HG03097 (cell line): ENCODE data around the gene SIX3.

Experiments used
- ATAC-seq: cut with Tn5 transposase; IDR thresholded peaks from one replicate; pipeline ENCODE4 v1.9.1; 2021; ENCODE audit not compliant: unreplicated experiment, low FRiP score

Gene SIX3

GRCh38 chr2:44930274-44931197 is 11.0 kb upstream of the SIX3 start:
- no peak for ATAC-seq

- ATAC-seq, result no peak
Measured at GRCh38 chr2:44931198-44931780, 10.2 kb upstream of the SIX3 start.

GRCh38 chr2:44932079-44932478 is 9.4 kb upstream of the SIX3 start:
- ATAC-seq, result no peak

DNA sequence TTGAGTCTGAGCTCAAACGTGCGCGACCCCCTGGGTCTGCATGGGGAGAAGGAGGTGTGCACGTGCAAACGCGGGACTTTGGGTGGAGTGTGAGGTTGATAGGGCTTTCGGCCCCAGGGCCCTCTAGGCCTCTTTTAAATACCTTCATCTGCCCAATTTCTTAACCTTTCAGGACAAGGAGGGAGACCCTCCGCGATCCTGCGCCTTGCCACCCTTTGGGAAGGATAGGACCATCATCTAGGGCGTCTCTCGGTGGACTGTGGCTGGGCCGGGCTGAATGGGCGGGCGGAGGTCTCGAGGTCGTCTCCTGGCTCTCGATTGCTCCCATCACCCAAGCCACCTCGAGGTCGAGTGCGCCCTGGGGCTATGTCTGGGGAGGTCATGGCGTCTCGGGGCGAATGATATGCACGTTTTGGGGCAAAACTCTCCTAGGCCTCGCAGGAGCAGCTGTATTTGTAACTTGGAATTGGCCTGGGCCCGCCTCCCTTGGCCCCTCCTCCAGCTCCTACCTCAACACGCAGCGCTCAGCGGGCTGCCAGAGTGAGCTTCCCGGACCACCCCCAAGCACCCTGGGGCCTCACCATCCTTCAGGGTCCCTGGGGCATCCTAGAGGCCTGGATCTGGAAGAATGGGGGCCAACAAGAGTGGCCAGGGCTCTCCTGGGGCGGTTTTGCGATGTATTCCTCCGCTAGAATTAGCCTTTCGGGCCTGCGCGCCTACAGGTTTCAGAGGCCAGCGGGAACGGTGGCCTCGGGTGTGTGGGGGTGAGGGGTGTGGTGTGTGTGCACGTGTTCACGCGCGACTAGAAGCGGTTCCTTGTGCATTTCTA is 8.7 kb upstream of the SIX3 start:
- ATAC-seq, result no peak

DNA sequence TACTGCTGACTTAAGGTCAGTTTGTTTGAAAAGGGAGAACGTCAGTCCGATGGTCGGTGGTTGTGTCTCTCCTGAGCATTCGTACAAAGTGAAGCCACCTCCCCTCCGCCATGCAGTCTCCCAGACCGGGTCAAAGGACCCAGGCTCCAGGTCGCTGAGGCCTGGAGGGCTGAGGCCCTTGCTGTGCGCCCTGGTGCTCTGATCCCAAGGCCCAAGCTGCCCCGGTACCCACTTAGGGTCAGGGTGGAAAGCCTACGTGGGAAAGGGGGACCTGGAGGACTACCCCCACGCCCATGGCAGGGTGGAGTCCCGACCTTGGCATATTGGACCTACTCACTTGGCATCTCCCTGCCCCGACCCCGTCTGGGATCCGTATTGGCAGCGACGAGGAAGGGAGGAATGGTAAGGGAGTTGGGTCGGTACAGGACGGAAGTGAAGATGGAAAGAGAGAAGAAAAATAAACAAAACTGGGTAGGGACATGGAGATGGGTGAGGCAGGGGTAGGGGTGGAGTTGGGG is 8.0 kb upstream of the SIX3 start:
- ATAC-seq, result no peak

GRCh38 chr2:44934038-44934982 is 7.2 kb upstream of the SIX3 start:
- no peak for ATAC-seq

DNA sequence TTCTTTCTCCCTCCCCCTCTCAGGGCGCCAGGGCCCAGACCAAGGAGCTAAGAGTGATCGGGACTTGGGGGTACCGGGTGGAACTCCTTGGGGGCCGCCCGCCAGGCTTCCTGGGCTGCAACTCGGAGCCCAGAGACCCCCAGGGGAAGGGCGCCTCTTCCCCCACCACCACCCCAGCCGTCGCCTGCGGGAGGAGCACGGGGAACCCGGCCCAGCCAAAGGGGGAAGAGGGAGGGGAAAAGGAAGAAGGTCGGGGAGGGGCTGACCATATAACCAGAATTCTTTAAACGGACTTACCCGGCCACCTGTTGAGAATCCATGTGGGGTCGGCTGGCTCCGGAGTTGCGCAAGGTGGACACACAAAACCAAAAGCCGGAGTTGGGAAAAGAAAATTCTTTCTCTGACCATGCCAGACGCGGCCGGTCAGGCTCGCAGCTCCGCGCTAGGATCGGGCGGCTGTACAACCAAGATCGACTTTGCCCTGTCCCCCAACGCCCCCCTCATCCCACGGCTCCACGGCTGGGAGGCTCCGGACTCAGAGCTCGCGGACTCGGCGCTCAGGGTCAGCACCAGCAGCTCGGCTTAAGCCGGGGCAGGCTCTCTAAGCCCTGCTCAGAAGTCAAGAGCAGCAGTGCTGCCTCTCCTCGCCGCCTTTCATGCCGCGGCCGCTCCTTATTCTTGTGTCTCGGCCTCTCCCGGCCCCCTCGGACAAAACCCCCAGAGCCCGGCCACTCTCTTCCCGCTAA is 6.3 kb upstream of the SIX3 start:
- ATAC-seq, result no peak

- no peak for ATAC-seq
Measured at GRCh38 chr2:44935729-44936098, 5.8 kb upstream of the SIX3 start.

DNA sequence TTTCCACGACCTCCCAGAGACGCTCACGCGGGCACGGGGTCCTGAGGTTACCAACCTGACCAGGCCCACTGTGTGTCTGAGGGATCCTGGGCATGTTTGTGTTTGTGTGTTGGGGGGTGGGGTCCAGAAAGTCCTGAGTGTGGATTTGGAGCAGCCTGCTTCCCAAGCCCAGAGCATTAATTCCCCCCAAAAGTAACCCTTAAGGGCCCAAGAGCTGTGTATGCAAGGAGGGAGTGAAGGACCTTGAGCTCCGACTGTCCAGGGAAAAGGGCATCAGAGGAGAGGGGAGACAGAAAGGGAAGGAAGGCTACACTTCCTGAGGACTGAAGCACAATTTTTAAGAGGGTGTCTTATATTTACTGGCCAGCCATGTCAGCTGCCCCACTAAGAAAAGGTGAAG is 5.2 kb upstream of the SIX3 start:
- no peak for ATAC-seq

DNA sequence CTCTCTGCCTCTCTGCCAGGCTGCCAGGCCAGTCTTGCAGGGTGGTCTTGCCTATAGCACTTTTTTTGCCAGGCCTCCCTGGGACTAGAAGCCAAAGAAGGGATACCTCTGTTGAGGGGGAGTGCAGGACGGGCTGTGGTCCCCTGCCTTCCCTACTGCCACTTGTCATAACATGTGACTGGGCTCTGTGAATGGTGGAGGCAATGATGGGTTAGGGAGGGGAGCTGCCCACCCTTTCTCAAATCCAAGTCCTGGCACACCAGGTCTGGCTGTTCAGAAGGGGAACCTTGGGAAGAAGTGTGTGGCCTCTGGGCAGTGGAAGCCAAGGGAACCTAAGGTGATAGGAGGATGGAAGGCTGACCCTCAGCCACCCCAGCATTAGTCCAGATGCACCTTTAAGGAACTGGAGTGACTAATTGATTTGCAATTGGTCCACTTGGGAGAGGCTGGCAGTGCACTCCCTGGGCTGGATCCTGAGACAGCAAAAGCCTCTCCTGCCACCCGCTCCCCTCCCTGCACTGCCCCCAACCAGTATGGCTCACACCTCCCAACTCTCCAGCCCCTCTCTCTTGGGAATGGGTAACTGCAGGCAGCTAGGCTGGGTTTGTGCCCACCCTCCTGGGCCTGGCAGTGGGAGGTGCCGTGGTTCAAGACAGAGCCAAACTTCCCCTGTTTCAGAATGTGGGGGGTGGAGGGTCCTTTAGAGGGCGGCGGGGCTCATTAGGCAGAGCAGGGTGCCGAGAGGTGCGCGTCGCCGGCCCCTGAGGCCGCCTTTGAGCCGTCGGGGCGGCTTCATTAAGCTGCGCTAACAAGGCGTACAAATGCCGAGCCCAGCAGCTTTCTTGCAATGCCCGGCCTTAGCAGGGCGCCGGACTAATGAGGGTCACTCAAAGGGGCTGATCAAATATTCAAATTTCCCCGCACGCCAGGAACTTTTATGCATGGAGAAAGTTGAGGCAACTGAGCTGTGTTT is 4.5 kb upstream of the SIX3 start:
- no peak for ATAC-seq

GRCh38 chr2:44937688-44938240 is 3.7 kb upstream of the SIX3 start:
- no peak for ATAC-seq

GRCh38 chr2:44938287-44939105 is 3.0 kb upstream of the SIX3 start:
- no peak for ATAC-seq

GRCh38 chr2:44939106-44940048 is 2.1 kb upstream of the SIX3 start:
- no peak for ATAC-seq

DNA sequence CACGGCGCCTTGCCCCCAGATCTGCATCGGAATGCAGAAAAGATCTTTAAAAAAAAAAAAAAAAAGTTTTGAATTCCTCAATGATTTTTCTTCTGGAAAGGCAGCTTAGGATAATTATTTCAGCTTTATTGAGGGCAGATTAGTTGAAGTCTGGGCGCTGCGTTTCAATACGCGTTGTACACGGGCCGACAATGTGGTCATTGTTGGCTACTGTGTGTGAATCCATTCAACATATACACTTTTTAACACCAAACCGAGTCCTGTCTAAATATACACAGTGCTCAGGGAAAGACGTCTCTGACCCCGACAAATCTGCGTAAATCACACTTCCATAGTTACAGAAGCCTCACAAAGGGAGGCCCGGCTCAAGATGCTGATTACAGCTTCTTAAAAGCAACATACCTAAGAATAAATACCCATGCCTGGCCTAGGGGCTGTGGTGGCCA is 1.4 kb upstream of the SIX3 start:
- ATAC-seq, result no peak

DNA sequence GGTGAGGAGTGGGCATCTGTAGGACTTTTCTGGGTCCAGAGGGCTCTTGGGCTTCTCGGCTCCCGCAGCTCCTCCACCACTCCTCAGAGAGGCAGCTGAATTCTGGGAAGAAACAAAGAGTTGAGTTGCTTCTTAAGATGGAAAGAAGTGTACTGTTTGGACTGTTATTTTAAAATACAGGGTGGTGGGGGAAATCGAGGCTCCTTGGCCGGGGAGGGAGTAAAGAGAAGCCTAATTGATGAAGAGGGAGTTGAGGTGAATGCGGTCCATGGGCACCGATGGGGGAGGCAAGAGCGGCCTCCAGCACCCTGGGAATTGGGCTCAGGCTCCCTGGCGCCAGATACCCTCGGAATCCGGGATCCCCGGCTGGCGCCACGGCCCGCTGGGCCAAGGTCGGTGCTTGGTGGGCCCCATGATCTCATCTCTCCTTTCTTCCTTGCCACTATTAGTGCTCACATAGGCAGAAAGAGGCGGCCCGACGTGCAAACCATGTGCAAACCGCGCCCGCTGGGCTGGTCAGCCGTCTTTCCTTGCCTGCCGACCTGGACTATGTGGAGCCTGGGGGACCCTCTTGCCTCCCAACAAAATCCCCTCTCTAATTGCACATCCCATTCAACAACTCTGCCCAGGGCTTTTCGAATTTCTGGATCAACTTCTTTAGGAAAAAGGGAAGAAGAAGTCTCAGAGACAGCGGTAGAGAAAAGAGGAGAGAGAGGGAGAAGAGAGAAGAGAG is 604 bp upstream of the SIX3 start:
- no peak for ATAC-seq
